PFSK-1 (cell line): ENCODE measurements around the gene SYNE1.

Experiments
- FOXP2 ChIP-seq: optimal IDR thresholded peaks from 2 replicates; pipeline ENCODE3; 2011; ENCODE audit warnings: borderline replicate concordance, control low read depth, inconsistent platforms; ENCODE audit not compliant: insufficient read depth; ENCODE audit errors: extremely low read length, extremely low read depth
- POLR2AphosphoS5 ChIP-seq: IDR thresholded peaks from 2 replicates; pipeline ENCODE4 v1.6.1; 2012; ENCODE audit warnings: low read depth, mild to moderate bottlenecking, control low read depth, low read length, moderate library complexity
- REST ChIP-seq, 2 experiments: IDR thresholded peaks; 2 replicates each; pipeline versions ENCODE4 v1.6.1 to v1.8.0; 2011 to 2012; ENCODE audit warnings: low read depth in 2 of 2, low read length in 2 of 2, control low read depth in 1 of 2, inconsistent platforms in 1 of 2, mild to moderate bottlenecking in 1 of 2, moderate library complexity in 1 of 2; ENCODE audit not compliant: insufficient read depth in 1 of 2
- SIN3A ChIP-seq: IDR thresholded peaks from 2 replicates; pipeline ENCODE4 v1.6.1; 2012; ENCODE audit warnings: mild to moderate bottlenecking, low read length, moderate library complexity, borderline replicate concordance; ENCODE audit not compliant: insufficient read depth
- TAF1 ChIP-seq: IDR thresholded peaks from 2 replicates; pipeline ENCODE4 v1.6.1; 2012; ENCODE audit warnings: low read length, control low read depth, borderline replicate concordance; ENCODE audit not compliant: insufficient read depth

The SYNE1 gene

GRCh38 chr6:152148412-152148811, 488.8 kb downstream of the SYNE1 start:
- TF ChIP-seq REST (IDR thresholded peaks at IDR 0.05; ENCODE audit: insufficient read depth in 1 of 2, low read depth in 2 of 2, low read length in 2 of 2) (no peak), POLR2AphosphoS5 (no peak), FOXP2 (no peak), TAF1 (no peak), SIN3A (no peak)

- TF ChIP-seq SIN3A (no peak), TAF1 (no peak), REST (IDR thresholded peaks at IDR 0.05; ENCODE audit: insufficient read depth in 1 of 2, low read depth in 2 of 2, low read length in 2 of 2) (no peak), POLR2AphosphoS5 (no peak), FOXP2 (no peak)
Observed at GRCh38 chr6:152147269-152147668, 489.9 kb downstream of the SYNE1 start.

- TF ChIP-seq FOXP2 = no peak
- TF ChIP-seq SIN3A = no peak
- TF ChIP-seq REST (IDR thresholded peaks at IDR 0.05; ENCODE audit: insufficient read depth in 1 of 2, low read depth in 2 of 2, low read length in 2 of 2) = no peak
- no peak for TF ChIP-seq POLR2AphosphoS5
- no peak for TF ChIP-seq TAF1
Observed at GRCh38 chr6:152146385-152146784, 490.8 kb downstream of the SYNE1 start.

GRCh38 chr6:152143359-152143758, 493.8 kb downstream of the SYNE1 start:
- TF ChIP-seq POLR2AphosphoS5 = no peak
- TF ChIP-seq SIN3A = no peak
- no peak for TF ChIP-seq REST (IDR thresholded peaks at IDR 0.05; ENCODE audit: insufficient read depth in 1 of 2, low read depth in 2 of 2, low read length in 2 of 2)
- TF ChIP-seq FOXP2 = no peak
- TF ChIP-seq TAF1 = no peak

- no peak for TF ChIP-seq FOXP2
- TF ChIP-seq TAF1 = no peak
- no peak for TF ChIP-seq POLR2AphosphoS5
Observed at GRCh38 chr6:152142105-152142504, 495.1 kb downstream of the SYNE1 start.

- no peak for TF ChIP-seq FOXP2
- TF ChIP-seq SIN3A = no peak
- no peak for TF ChIP-seq REST (IDR thresholded peaks at IDR 0.05; ENCODE audit: insufficient read depth in 1 of 2, low read depth in 2 of 2, low read length in 2 of 2)
- TF ChIP-seq TAF1 = no peak
- no peak for TF ChIP-seq POLR2AphosphoS5
Observed at GRCh38 chr6:152136449-152136825, 500.7 kb downstream of the SYNE1 start.
